Gastroesophageal sphincter (tissue), 3 donors: Measurements from ENCODE around the gene VDAC2.

Experiments
- CTCF ChIP-seq, 4 experiments: fragments of 200-600 bp in 2 of 4; fragments of 450-650 bp in 2 of 4; sonication (generic) in 1 of 4; IDR thresholded peaks; one replicate each; pipeline ENCODE4 v1.5.1; 2017 to 2019; ENCODE audit warnings: antibody characterized with exemption in 4 of 4, mild to moderate bottlenecking in 2 of 4, moderate library complexity in 2 of 4
- POLR2AphosphoS5 ChIP-seq: sonication (generic); formaldehyde crosslinking; IDR thresholded peaks from one replicate; pipeline ENCODE4 v1.6.1; 2017; ENCODE audit warnings: antibody characterized with exemption

GRCh38 chr10:75261813-75262705 lies 51.5 kb downstream of the VDAC2 start:
- TF ChIP-seq CTCF (IDR thresholded peaks at IDR 0.05) (no peak), POLR2AphosphoS5 (no peak)
